T47D (cell line): ENCODE measurements around the gene ZDHHC7.

ENCODE experiments used
- DNase-seq, 2 experiments: peaks; one replicate each; pipeline versions ENCODE4 v3.0.0 to v3.0.0-alpha.2; 2011 to 2012; ENCODE audit warnings: low read depth in 1 of 2, low spot score in 1 of 2
- JUND ChIP-seq: IDR thresholded peaks from 2 replicates; pipeline ENCODE4 v1.6.1; 2012; ENCODE audit warnings: low read depth
- in situ Hi-C: cut with HindIII; loops from 2 replicates; pipeline ENCODE4 v1.10.0; 2016; ENCODE audit warnings: low sequenced_read_pairs, low pct_unique_long_range_greater_than_20kb

Gene ZDHHC7

GRCh38 chr16:84957192-84957591, 54.1 kb downstream of the ZDHHC7 start:
- DNase-seq = no peak

GRCh38 chr16:84955427-84955826, 55.9 kb downstream of the ZDHHC7 start:
- no peak for TF ChIP-seq JUND
- in situ Hi-C loops = no loop called here
- DNase-seq = peak in 1 of 2 experiments; percentile 53

More at GRCh38 chr16:84957192-84957591, 54.1 kb downstream of the ZDHHC7 start:
- no peak for TF ChIP-seq JUND
- in situ Hi-C loops = no loop called here

DNA sequence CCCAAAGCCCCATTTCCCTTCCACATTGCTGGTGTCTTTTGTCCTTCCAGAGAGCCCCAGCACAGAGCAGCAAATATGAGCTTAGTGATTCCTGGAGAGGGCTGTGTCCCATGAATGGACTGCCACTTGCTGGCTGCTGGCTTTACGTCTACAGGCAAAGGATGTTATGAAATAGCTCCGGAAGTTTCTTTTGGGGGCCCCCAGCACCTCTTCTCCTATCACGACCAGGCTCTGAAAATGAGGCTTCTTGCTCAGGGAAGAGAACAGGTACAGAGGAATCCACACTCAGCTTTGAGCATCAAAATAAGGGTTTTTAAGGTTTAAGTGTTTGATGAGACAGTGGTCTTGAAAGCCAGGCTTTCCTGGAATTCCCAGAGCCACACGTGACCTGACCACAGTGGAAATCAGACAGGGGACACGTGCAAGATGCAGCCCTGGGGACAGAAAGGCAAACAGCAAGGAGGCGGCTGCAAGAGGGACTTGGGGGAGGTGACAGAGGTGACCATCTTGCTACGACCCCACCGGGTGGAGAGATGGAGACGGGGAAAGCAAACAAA, 58.1 kb downstream of the ZDHHC7 start:
- in situ Hi-C loops = no loop called here
- DNase-seq = no peak
- no peak for TF ChIP-seq JUND

- in situ Hi-C loops = no loop called here
- peak; percentile 72 to 88 for DNase-seq
- no peak for TF ChIP-seq JUND
Measured at GRCh38 chr16:84952335-84953189, 58.8 kb downstream of the ZDHHC7 start.

- no peak for TF ChIP-seq JUND
- DNase-seq = peak in 1 of 2 experiments; percentile 56
- in situ Hi-C loops = no loop called here
Measured at GRCh38 chr16:84950906-84951305, 60.4 kb downstream of the ZDHHC7 start.

- DNase-seq = peak in 1 of 2 experiments; percentile 68
- in situ Hi-C loops = no loop called here
- TF ChIP-seq JUND = no peak
Measured at GRCh38 chr16:84949772-84950436, 61.4 kb downstream of the ZDHHC7 start.

DNA sequence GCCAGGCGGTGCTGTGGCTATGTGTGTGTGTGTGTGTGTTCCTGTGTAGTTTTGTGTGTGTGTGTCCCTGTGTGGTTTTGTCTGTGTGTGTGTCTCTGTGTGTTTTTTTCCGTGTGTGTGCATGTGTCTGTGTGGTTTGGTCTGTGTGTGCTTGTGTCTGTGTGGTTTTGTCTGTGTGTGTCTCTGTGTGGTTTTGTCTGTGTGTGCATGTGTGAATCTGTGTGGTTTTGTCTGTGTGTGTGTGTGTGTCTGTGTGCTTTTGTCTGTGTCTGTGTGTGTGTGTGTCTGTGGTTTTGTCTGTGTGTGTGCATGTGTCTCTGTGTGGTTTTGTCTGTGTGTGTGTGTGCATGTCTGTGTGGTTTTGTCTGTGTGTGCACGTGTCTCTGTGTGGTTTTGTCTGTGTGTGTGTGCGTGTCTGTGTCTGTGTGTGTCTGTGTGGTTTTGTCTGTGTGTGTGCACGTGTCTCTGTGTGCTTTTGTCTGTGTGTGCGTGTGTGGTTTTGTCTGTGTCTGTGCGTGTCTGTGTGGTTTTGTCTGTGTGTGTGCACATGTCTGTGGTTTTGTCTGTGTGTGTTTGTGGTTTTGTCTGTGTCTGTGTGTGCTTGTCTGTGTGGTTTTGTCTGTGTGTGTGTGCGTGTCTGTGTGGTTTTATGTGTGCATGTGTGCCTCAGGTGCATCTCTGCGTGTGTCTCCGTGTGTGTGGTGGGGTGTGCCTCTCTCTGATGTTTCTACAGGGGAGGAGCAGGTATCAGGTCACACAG, 62.3 kb downstream of the ZDHHC7 start:
- in situ Hi-C loops = no loop called here
- DNase-seq = no peak
- TF ChIP-seq JUND = no peak

- DNase-seq = no peak
- in situ Hi-C loops = no loop called here
- TF ChIP-seq JUND = no peak
Measured at GRCh38 chr16:84947996-84948850, 63.1 kb downstream of the ZDHHC7 start.

DNA sequence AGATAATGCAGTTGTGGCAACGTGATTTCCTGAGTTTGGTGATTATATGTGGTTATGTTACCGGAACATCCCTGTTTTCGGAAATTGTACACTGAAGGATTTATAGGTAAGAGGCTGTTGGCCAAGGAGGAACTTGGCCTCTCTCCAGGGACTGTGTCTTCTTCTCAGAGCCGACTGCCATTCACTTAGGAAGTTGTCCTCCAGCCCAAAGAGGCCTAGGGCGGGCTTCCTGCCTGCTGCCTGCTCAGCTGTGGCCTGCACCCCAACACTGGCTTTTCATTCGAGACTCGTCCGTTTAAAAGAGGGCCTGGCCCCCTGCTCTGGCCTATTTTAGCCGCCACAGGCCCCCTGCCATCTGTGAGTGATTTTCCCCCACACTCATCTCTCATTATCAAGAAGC, 64.3 kb downstream of the ZDHHC7 start:
- DNase-seq = peak in 1 of 2 experiments; percentile 52
- no peak for TF ChIP-seq JUND
- in situ Hi-C loops = no loop called here

- TF ChIP-seq JUND = no peak
- DNase-seq = no peak
- in situ Hi-C loops = no loop called here
Measured at GRCh38 chr16:84943620-84944019, 67.7 kb downstream of the ZDHHC7 start.

DNA sequence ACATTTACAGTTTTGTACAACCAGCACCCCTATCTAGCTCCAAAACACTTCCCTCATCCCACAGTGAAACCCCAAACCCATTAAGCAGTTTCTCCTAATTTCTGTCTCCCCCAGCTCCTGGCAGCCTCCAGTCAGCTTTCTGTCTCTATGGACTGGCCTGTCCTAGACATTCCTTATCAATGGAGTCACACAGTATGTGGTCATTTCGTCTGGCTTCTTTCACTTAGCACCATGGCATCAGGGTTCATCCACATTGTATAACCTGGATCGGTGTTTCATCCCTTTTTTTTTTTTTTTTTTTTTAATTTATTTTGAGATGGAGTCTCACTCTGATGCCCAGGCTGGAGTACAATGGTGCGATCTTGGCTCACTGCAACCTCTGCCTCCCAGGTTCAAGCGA, 68.5 kb downstream of the ZDHHC7 start:
- no peak for TF ChIP-seq JUND
- DNase-seq = no peak
- in situ Hi-C loops = no loop called here

GRCh38 chr16:84941921-84942320, 69.4 kb downstream of the ZDHHC7 start:
- no peak for TF ChIP-seq JUND
- no peak for DNase-seq
- in situ Hi-C loops = no loop called here
